Astrocyte (in vitro differentiated cells and primary cell): ENCODE data around the gene CWC27.

Source experiments
- CTCF ChIP-seq: IDR thresholded peaks from 2 replicates; pipeline ENCODE4 v1.5.1; 2011; ENCODE audit warnings: low read depth, mild to moderate bottlenecking, inconsistent platforms, low read length, moderate library complexity; ENCODE audit not compliant: insufficient read depth
- EZH2 ChIP-seq: IDR thresholded peaks from 2 replicates; pipeline ENCODE4 v1.6.1; 2012; ENCODE audit warnings: mild to moderate bottlenecking, low read length, inconsistent platforms; ENCODE audit not compliant: insufficient read depth

DNA sequence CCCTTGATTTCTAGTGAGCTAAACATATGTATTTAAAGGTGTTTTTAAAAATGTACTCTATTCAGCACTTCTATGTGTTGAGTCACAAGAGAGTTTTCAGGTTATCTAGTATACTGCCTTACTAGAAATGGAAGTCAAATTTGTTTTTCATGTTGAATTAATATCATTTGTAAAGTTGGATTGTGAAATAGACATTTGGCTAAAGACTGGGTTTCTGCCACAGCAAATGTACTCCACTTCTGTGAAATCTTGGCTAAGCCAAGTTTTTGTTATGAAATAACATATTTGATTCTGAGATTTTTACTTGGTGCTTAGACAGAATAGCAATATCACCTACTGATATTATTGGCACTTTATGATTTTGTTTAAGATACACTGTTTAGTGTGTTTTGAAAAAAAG lies 106.0 kb downstream of the CWC27 start:
- TF ChIP-seq EZH2 (no peak), CTCF (no peak)
